NOMO-1 treated with DMSO at 0.1 percent for 48 hours (cell line): Measurements from ENCODE around the gene OR8D2.

Experiments used
- DNase-seq: peaks from one replicate; lab custom pipeline; 2025; ENCODE audit not compliant: unreplicated experiment; lab: John Stamatoyannopoulos, UW

OR8D2 gene

GRCh38 chr11:124320097-124320496 is at the start of gene OR8D2:
Gene OR8D2 (minus strand): TSS chr11:124320197. CDS start chr11:124320197, 0 bp downstream.
- DNase-seq: no peak

GRCh38 chr11:124359566-124359965 is 39.6 kb upstream of the OR8D2 start:
- peak; percentile 5 for DNase-seq

GRCh38 chr11:124346311-124346955 is 26.4 kb upstream of the OR8D2 start:
- DNase-seq: peak; percentile 35

GRCh38 chr11:124344346-124344745 is 24.3 kb upstream of the OR8D2 start:
- no peak for DNase-seq

- no peak for DNase-seq
Measured at GRCh38 chr11:124340142-124340447, 20.1 kb upstream of the OR8D2 start.

- peak; percentile 57 for DNase-seq
Measured at GRCh38 chr11:124339396-124340141, 19.6 kb upstream of the OR8D2 start.

GRCh38 chr11:124331873-124332272 is 11.9 kb upstream of the OR8D2 start:
- no peak for DNase-seq

- DNase-seq: peak; percentile 96
Measured at GRCh38 chr11:124329787-124330478, 9.9 kb upstream of the OR8D2 start.

- no peak for DNase-seq
Measured at GRCh38 chr11:124327775-124328174, 7.8 kb upstream of the OR8D2 start.

- DNase-seq: no peak
Measured at GRCh38 chr11:124322356-124322755, 2.4 kb upstream of the OR8D2 start.

- DNase-seq: no peak
Measured at GRCh38 chr11:124315052-124315451, 4.9 kb downstream of the OR8D2 start.

GRCh38 chr11:124313849-124314248 is 6.1 kb downstream of the OR8D2 start, which contains the start of gene OR8D1:
Gene OR8D1 (minus strand): TSS chr11:124313949. CDS start chr11:124310766, 3,183 bp downstream.
- DNase-seq: no peak

GRCh38 chr11:124313131-124313530 is 6.9 kb downstream of the OR8D2 start:
- DNase-seq: no peak

- DNase-seq: no peak
Measured at GRCh38 chr11:124311670-124312069, 8.3 kb downstream of the OR8D2 start.

GRCh38 chr11:124311269-124311668 is 8.7 kb downstream of the OR8D2 start:
- no peak for DNase-seq

GRCh38 chr11:124310721-124311120 is 9.3 kb downstream of the OR8D2 start:
- DNase-seq: no peak

GRCh38 chr11:124307093-124307492 is 12.9 kb downstream of the OR8D2 start:
- no peak for DNase-seq

GRCh38 chr11:124302347-124303125 is 17.5 kb downstream of the OR8D2 start:
- no peak for DNase-seq

GRCh38 chr11:124301548-124301947 is 18.4 kb downstream of the OR8D2 start:
- DNase-seq: peak; percentile 32

- no peak for DNase-seq
Measured at GRCh38 chr11:124297921-124298320, 22.1 kb downstream of the OR8D2 start.

GRCh38 chr11:124296016-124296415 is 24.0 kb downstream of the OR8D2 start:
- DNase-seq: no peak
